ENCODE results near the gene ASAP3. TPM values are rescaled to one million over a fixed set of nuclear protein-coding genes. Genes with fewer than 3 reads are reported as not detected.

ASAP3 gene
- total and polyA plus RNA-seq, 12 donors: 22.4 to 122 (median 77.3) TPM

DNA sequence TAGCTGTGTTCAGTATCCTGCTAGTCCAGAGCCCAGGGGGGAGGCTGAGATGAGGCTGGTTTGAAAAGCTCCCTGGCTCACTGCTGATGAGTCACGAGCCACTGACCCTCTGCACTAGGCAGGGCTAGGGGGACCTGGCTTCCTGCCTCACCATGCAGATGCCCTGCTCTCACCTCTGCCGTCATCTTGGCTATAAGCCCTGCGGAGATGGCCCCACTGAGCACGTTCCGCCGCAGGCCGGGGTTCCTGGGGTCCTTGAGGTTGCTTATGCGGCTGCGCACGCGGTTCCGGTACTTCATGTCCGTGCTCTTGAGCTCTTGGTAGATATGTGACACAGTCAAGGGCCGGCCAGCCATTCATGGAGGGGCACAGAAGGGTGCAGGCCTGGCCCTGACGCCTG is 90.3 kb downstream of the ASAP3 start:
- Histone ChIP-seq H3K4me1 (replicated peaks in 1 of 2) (peaks cover 23 to 31% of the 10 kb centered on the region in 2 donors), H3K4me3 (no peak overlapping the region), H3K9me3 (replicated peaks in 1 of 3) (no peaks in the 10 kb centered on the region), H3K27ac (peak overlapping the region; percentile 47 to 94 (median 84)), H3K27me3 (no peaks in the 10 kb centered on the region), H3K36me3 (replicated peaks in 1 of 2) (peaks cover 0 to 7% of the 10 kb centered on the region in 2 donors)
- TF ChIP-seq, protein P1, sequence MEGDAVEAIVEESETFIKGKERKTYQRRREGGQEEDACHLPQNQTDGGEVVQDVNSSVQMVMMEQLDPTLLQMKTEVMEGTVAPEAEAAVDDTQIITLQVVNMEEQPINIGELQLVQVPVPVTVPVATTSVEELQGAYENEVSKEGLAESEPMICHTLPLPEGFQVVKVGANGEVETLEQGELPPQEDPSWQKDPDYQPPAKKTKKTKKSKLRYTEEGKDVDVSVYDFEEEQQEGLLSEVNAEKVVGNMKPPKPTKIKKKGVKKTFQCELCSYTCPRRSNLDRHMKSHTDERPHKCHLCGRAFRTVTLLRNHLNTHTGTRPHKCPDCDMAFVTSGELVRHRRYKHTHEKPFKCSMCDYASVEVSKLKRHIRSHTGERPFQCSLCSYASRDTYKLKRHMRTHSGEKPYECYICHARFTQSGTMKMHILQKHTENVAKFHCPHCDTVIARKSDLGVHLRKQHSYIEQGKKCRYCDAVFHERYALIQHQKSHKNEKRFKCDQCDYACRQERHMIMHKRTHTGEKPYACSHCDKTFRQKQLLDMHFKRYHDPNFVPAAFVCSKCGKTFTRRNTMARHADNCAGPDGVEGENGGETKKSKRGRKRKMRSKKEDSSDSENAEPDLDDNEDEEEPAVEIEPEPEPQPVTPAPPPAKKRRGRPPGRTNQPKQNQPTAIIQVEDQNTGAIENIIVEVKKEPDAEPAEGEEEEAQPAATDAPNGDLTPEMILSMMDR (IDR thresholded peaks at IDR 0.05): no peak
- no peak for TF ChIP-seq POLR2A (IDR thresholded peaks at IDR 0.05)
- intact Hi-C loops (cut with DNase I): no loop called here
- 69 to 90% (median 78%) methylated on average over 12 to 15 of the region's 15 CpGs for WGBS, 4 donors
- peak; percentile 74 to 94 (median 93) for DNase-seq

DNA sequence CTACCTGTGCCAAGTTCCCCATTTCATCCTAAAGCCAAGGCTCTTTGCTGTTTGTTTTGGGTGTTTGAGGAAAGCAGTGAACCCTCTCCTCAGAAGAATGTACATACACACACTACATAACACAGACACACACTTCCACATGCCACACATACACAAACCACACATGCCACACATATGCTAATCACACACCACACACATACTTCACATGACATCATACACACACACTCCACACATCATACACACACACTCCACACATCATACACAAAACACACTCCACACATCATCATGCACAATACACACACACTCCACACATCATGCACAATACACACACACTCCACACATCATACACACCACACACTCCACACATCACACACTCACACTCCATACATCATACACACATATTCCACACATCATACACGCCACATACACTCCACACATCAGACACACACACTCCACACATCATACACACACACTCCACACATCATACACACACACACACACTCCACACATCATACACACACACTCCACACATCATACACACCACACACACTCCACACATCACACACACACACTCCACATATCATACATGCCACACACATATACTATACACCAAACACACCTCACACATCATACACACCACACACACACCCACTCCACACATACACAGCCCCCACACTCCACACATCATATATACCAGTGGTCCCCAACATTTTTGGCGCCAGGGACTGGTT is 91.7 kb downstream of the ASAP3 start:
- WGBS, 4 donors: 68 to 83% (median 75%) methylated on average over 2 of the region's 2 CpGs
- H3K27me3 ChIP-seq: no peaks in the 10 kb centered on the region
- H3K4me1 ChIP-seq (replicated peaks in 1 of 2): peaks cover 23 to 31% of the 10 kb centered on the region in 2 donors
- H3K4me3 ChIP-seq: no peak overlapping the region
- no peak for DNase-seq
- intact Hi-C loops (cut with DNase I): no loop called here
- H3K27ac ChIP-seq: peak overlapping the region in 1 of 5 donors; percentile 84
- TF ChIP-seq, protein P1 (IDR thresholded peaks at IDR 0.05): no peak
- TF ChIP-seq POLR2A (IDR thresholded peaks at IDR 0.05): no peak
- peaks cover 0 to 5% of the 10 kb centered on the region in 2 donors for H3K36me3 ChIP-seq (replicated peaks in 1 of 2)
- H3K9me3 ChIP-seq (replicated peaks in 1 of 3): no peaks in the 10 kb centered on the region

DNA sequence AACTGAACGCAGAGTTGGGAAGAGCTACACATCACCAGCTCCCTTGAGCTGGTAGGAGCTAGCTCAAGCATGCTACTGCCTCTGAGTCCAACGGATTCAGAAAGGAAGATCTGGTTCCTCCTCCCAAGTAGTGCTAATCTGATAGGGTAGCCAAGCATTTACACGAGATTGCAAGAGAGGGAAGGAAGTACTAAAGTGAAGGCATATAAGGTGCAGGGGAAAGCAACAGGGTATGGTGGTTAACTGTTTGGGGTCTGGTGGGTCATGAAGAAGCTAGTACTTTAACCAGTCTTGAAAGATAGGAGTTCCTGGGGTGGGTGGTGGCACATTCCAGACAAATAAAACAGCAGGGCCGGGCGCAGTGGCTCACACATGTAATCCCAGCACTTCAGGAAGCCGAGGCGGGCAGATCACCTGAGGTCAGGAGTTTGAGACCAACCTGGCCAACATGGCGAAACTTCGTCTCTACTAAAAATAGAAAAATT is 94.1 kb downstream of the ASAP3 start:
- peaks cover 0 to 11% of the 10 kb centered on the region in 2 donors for H3K36me3 ChIP-seq (replicated peaks in 1 of 2)
- no peak overlapping the region for H3K4me3 ChIP-seq
- H3K27me3 ChIP-seq: no peaks in the 10 kb centered on the region
- H3K9me3 ChIP-seq (replicated peaks in 1 of 3): no peaks in the 10 kb centered on the region
- TF ChIP-seq, protein P1 (IDR thresholded peaks at IDR 0.05): no peak
- no peak for TF ChIP-seq POLR2A (IDR thresholded peaks at IDR 0.05)
- WGBS, 4 donors: 79 to 84% (median 80%) methylated on average over 9 of the region's 9 CpGs
- H3K27ac ChIP-seq: no peak overlapping the region
- no peak for DNase-seq
- intact Hi-C loops (cut with DNase I): no loop called here
- peaks cover 16 to 24% of the 10 kb centered on the region in 2 donors for H3K4me1 ChIP-seq (replicated peaks in 1 of 2)

DNA sequence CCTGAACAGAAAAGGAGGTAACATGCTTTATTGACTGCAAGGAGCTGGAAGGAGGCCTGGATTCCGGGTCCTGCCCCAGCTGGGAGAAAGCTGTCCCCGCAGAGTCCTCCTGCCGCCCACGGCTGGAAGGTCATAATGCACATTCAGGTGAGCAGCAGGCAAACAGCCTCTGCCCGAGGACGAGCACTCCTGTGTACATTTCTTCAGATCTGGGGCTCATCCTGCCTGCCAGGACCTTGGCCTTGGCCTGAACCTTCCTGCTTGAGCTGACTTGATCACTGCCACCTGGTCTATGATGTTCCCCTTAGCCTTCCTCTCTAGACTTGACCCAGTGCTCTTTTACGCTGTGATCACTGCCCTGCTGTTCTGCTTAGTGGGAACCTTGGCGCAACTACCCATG is 96.5 kb downstream of the ASAP3 start:
- Histone ChIP-seq H3K27ac (peak overlapping the region in 1 of 5 donors; percentile 3), H3K4me3 (no peak overlapping the region), H3K36me3 (replicated peaks in 1 of 2) (peaks cover 0 to 14% of the 10 kb centered on the region in 2 donors), H3K9me3 (replicated peaks in 1 of 3) (no peaks in the 10 kb centered on the region), H3K4me1 (replicated peaks in 1 of 2) (peaks cover 0 to 7% of the 10 kb centered on the region in 2 donors), H3K27me3 (no peaks in the 10 kb centered on the region)
- peak in 2 of 7 donors; percentile 21 to 23 for DNase-seq
- intact Hi-C loops (cut with DNase I): no loop called here
- 59 to 82% (median 74%) methylated on average over 3 to 8 of the region's 8 CpGs for WGBS, 4 donors
- no peak for TF ChIP-seq POLR2A (IDR thresholded peaks at IDR 0.05)
- TF ChIP-seq, protein P1 (IDR thresholded peaks at IDR 0.05): no peak

All from adrenal gland (tissue), 12 donors.